ENCODE data around the gene CHRNA3.

DNA sequence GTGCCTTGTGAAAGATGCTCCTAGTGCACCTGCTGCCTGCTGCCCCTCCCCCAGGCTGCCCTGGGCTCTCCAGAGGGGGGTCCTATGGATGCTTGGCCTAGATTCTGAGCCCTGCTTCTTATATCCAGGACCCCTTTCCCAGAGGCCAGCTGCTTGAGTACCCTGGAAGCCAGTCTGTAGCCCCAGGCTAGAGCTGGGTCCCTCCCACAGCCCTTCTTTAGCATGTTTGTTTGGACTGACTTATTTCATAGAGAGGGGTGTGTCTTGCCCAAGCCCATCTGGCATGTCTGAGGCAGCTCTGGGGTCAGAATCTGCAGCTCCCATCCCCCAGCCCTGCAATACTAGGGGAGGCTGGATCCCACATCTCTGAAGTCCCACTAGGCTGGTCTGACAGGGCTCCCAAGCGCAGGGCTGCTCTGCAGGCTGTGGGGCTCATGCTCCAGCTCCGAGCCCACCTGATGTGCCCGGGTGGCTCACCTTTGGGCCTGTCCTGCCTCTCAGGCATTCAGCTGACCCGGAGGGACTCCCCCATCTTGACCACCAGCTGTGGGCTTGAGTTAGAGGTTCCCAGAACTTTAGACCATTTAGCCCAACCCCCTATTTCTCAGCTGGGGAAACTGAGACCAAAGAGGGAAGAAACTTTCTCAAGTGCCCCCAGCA is 17.1 kb upstream of the CHRNA3 start:
- TF ChIP-seq, protein P1, sequence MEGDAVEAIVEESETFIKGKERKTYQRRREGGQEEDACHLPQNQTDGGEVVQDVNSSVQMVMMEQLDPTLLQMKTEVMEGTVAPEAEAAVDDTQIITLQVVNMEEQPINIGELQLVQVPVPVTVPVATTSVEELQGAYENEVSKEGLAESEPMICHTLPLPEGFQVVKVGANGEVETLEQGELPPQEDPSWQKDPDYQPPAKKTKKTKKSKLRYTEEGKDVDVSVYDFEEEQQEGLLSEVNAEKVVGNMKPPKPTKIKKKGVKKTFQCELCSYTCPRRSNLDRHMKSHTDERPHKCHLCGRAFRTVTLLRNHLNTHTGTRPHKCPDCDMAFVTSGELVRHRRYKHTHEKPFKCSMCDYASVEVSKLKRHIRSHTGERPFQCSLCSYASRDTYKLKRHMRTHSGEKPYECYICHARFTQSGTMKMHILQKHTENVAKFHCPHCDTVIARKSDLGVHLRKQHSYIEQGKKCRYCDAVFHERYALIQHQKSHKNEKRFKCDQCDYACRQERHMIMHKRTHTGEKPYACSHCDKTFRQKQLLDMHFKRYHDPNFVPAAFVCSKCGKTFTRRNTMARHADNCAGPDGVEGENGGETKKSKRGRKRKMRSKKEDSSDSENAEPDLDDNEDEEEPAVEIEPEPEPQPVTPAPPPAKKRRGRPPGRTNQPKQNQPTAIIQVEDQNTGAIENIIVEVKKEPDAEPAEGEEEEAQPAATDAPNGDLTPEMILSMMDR (IDR thresholded peaks at IDR 0.05): no peak
- TF ChIP-seq POLR2A (IDR thresholded peaks at IDR 0.05): no peak
